Mesodermal cell (in vitro differentiated cells): ENCODE data around the gene ELOVL3.

Experiments
- H3K27ac ChIP-seq: 2 replicates; pipeline ENCODE4 v1.7.0; 2013; ENCODE audit warnings: mild to moderate bottlenecking, low read depth, low read length, moderate library complexity; ENCODE audit not compliant: severe bottlenecking
- H3K36me3 ChIP-seq: 2 replicates; pipeline ENCODE4 v1.7.1; 2013; ENCODE audit warnings: mild to moderate bottlenecking, low read length, moderate library complexity; ENCODE audit not compliant: control insufficient read depth, insufficient read depth
- H3K4me1 ChIP-seq: one replicate; pipeline ENCODE4 v1.7.1; 2013; ENCODE audit warnings: mild to moderate bottlenecking, low read length; ENCODE audit not compliant: insufficient read depth, control insufficient read depth, poor library complexity, severe bottlenecking
- H3K4me3 ChIP-seq: 2 replicates; pipeline ENCODE4 v1.7.0; 2013; ENCODE audit warnings: low read length, control low read depth, mild to moderate bottlenecking; ENCODE audit not compliant: insufficient read depth, poor library complexity, severe bottlenecking; ENCODE audit errors: extremely low read depth
- H3K9me3 ChIP-seq: 2 replicates; pipeline ENCODE4 v1.7.1; 2013; ENCODE audit warnings: mild to moderate bottlenecking, low read length, moderate library complexity; ENCODE audit not compliant: control insufficient read depth
- WGBS, 2 experiments: methylation state at CpG; one replicate each; pipeline ENCODE4 v1.1.5; 2013; ENCODE audit warnings: missing lambda C conversion rate in 2 of 2; ENCODE audit not compliant: insufficient coverage in 2 of 2; 5-methylcytosine and 5-hydroxymethylcytosine counted together

ELOVL3 gene

DNA sequence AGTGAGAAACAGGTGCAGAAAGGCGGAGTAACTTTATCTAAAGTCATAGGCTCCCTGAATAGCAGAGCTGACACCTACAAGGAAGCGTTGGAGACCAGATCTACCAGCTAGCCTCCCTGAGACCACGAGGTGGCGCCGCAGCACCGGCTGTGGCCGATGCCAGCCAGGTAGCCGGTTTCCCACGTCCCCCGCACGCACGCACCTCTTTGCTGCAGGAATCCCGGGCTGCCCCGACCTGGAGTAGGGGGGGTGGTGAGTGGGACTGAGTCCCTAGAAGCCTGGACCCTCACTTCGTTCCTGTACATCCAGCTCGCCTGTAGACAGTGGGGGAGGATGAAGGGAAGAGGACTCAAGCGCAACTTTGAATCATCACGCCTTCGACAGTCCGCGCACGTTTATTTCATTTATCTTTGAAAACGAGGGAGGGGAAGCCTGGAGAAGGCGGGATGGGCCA, 3.7 kb downstream of the ELOVL3 start:
- Histone ChIP-seq H3K9me3 (no peaks in the 10 kb centered on the region), H3K4me1 (peaks cover 12% of the 10 kb centered on the region), H3K36me3 (no peaks in the 10 kb centered on the region), H3K4me3 (peak overlapping the region; percentile 23), H3K27ac (no peak overlapping the region)
- 1 to 3% methylated on average over 17 to 22 of the region's 24 CpGs for WGBS, 2 experiments

DNA sequence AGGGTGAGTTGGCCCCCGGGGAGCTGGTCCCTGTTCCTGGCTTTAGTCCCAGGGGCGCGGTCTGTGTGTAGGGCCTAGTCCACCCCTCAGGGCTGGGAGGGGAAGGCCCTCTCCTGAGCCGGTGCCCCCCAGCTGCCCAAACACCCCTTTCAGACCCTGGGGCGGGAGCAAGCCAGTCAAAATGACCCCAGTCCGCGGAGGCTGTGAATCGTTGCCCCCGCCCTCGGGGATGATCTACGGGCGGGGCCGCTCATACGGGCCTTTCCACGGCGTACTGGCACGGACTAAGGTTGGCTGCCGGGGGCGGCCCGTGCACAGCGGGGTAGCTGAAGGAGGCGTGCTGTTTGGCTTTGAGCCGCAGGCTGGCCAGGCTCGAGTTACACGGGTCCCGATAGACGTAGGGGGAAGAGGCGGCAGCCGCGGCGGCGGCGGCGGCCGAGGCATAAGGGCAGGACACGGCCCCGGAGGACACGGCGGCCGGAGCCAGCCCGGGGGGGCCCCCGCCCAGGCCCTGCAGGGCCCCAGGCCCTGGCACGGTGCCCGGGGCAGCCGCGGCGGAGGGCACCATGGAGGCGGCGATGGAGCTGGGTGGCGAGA, 4.3 kb downstream of the ELOVL3 start:
- peaks cover 9% of the 10 kb centered on the region for H3K4me1 ChIP-seq
- H3K27ac ChIP-seq, result no peak overlapping the region
- no peaks in the 10 kb centered on the region for H3K36me3 ChIP-seq
- H3K4me3 ChIP-seq, result peak overlapping the region; percentile 23
- WGBS, 2 experiments, result 4 to 5% methylated on average over 33 to 48 of the region's 50 CpGs
- H3K9me3 ChIP-seq, result no peaks in the 10 kb centered on the region

DNA sequence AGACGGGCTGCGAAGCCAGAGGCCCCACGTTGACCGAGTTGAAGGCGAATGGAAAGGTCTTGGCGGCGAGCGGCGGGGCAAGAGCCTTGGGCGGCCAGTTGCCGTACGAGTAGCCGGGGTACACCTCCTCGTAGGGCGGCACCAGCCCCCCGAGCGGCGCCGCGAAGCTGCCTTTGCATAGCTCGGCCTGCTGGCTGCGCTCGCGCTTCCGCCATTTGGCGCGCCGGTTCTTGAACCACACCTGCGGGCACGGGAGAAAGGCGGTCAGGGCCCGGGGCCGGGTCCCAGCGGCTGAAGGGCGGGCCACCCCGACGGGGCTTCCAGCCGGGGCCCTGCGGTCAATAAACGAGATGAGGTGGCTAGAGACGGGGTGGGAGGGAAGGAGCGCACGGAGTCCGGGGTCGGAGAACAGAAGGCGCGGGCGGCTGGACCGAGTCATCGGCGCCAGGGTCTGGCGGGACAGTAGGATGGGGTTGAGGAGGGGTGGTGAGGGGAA, 4.8 kb downstream of the ELOVL3 start:
- Histone ChIP-seq H3K27ac (no peak overlapping the region), H3K4me1 (peaks cover 5% of the 10 kb centered on the region), H3K36me3 (no peaks in the 10 kb centered on the region), H3K9me3 (no peaks in the 10 kb centered on the region), H3K4me3 (peak overlapping the region; percentile 23)
- WGBS, 2 experiments, result 1 to 3% methylated on average over 40 to 44 of the region's 52 CpGs

DNA sequence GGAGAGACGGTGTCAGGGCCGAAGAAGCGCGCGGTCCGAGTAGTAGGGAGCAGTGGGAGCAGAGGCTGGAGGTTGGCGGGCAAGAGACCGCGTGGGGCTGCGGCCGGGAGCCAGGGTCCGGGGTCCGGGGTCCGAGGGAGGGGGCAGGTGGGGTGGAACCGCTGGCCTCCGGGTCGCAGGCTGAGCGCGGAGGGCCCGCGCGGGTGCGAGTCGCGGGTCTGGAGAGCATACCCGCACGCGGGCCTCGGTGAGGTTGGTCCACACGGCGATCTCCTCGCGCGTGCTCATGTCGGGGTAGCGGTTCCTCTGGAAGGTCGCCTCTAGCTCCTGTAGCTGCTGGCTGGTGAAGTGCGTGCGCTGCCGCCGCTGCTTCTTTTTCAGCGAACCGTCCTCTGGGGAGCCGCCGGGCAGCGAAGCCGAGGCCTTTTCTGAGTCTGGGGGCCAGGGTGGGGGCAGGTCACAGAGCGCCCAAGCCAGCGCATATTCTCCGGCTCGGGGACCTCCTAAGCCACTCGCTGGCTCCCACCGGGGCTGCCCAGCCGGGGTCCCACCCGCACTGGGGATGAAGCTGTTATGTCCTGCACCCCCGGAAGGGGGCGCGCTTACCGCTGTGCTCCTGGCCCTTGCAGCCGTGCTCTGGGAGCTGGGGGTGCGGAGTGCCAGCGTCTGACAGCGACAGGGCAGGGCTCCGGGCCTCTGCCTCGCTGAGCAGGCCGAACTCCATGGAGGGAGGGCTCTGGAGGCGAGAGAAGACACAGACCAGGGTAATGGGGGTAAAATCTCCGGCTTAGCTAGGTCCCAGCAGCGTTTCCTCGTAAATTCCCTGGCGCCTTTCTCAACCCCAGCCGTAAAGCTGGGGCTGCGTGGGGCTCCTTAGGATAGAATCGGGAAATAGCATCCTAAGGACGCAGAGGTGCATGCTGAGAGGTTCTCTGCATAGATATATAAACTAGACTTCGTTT, 5.5 kb downstream of the ELOVL3 start:
- WGBS, 2 experiments, result 17 to 18% methylated on average over 65 to 74 of the region's 76 CpGs
- Histone ChIP-seq H3K36me3 (no peaks in the 10 kb centered on the region), H3K4me3 (peak overlapping the region; percentile 23), H3K27ac (no peak overlapping the region), H3K4me1 (peaks cover 3% of the 10 kb centered on the region), H3K9me3 (no peaks in the 10 kb centered on the region)

DNA sequence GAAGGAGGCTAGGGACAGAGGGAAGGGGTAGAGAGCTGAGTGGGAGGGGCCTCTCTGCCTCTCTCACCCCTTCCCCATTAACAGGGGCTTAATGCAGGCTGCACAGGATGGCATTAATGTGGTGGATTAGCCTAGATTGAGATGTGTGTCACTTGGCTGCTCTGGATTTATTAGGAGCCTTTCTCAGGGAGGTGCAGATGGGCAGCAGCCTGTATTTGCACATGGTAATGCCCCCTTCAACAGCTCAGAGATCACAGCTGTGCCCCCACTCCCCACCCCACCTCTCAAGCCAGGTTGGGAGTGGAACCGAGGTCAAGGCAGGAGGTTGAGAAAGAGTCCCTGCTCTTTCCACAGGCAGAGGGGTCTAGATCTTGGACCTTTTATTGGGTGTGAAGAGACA, 7.9 kb downstream of the ELOVL3 start:
- Histone ChIP-seq H3K27ac (no peak overlapping the region), H3K4me1 (peaks cover 3% of the 10 kb centered on the region), H3K4me3 (no peak overlapping the region), H3K36me3 (no peaks in the 10 kb centered on the region), H3K9me3 (no peaks in the 10 kb centered on the region)
- whole genome bisulfite sequencing, 2 experiments, result no CpG with 5 or more reads among the region's 1 CpG

DNA sequence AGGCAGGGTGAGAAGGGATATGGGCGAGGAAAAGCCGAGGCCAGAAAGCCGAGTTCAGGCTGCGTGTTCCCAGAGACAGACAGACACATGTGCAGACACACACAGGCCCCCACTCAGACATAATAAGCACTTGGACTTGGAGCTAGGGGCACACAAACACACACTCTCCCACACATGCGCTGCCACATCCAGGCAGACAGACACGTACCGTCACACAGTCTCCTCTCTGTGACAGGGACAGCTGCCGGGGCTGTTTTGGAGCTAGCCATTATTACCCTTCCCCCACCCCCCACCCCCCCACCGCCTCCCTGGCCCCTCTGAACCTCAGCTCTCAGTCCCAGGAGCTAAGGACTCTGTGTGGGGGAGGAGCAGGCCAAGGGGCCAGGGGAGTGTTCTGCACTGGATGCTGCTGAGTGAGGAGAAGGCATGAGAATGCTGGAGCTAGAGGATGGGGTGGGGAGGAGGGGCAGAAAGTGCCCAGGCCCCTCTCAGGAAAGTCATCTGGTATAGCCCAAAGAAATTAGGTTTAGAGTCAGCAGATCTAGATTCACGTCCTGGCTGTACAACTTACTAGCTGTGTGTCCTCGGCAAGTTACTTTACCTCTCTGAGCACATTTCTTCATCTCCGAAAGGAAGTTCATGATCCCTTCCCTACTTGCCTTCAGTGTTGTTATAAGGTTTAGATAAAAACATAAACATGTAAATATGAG, 8.9 kb downstream of the ELOVL3 start:
- Histone ChIP-seq H3K9me3 (no peaks in the 10 kb centered on the region), H3K4me3 (no peak overlapping the region), H3K4me1 (peaks cover 3% of the 10 kb centered on the region), H3K36me3 (no peaks in the 10 kb centered on the region), H3K27ac (no peak overlapping the region)
- WGBS, 2 experiments, result 62 to 82% methylated on average over 2 to 5 of the region's 12 CpGs

DNA sequence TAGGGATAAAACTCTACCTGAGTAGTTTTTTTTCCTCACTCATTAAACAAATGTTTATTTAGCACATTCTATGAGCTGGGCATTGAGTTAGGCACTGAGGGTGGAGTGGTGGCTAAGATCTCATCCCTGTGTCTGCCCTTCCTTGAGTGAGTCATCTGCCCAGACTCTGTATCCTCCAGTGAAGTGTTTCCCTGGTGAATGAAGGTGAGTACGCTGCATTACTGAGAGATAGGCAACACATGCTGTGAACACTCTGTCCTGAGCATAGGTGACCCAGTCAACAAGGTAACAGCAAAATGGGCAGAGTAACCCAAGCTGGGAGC, 9.5 kb downstream of the ELOVL3 start:
- no peaks in the 10 kb centered on the region for H3K9me3 ChIP-seq
- H3K4me3 ChIP-seq, result no peak overlapping the region
- H3K4me1 ChIP-seq, result no peaks in the 10 kb centered on the region
- 77 to 100% methylated on average over 1 of the region's 1 CpG for WGBS, 2 experiments
- H3K27ac ChIP-seq, result no peak overlapping the region
- H3K36me3 ChIP-seq, result no peaks in the 10 kb centered on the region

DNA sequence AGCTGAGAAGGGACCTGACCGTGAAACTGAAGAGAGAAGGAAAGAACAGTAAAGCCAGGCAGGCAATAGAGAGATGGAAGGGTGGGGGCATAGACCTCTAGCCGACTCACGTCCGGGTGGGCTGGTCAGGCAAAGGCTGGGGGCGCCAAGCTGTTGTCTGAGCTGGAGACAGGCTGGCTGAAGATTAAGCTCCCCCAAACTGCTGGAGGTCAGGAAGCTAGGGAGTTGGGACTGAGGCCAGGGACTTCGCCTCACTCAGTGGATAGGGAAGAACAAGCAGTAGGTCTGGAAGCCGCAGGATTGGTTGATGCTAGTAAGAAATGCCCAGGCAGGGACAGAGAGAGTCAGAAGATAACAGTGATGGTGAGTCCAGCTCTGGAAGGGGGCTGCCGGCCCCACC, 9.9 kb downstream of the ELOVL3 start:
- no peaks in the 10 kb centered on the region for H3K9me3 ChIP-seq
- 74 to 78% methylated on average over 8 of the region's 8 CpGs for WGBS, 2 experiments

DNA sequence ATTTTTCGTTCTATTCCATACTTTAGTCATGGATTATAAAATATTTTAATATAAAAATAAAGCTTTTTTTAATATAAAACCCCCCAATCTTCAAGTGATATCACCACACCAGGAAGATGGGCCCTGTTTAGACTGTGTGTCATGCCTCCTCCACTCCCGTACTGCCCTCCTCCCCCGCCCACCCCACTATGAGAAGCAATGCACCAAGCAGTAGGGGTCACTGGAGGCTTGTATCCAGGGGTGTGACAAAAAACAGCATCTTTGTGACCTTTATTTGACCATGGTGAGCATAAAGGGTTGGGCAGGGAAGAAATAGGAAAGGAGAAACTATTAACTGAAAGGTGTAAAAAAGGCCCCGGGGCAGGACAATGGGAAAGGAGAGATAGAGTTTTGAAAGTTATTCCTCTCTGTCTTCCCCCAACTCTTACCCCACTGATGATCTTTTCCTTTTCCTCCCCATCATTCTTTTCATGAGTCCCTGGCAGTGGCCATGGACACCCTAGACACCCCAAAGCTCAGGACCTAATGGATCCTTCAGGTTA, 11.7 kb downstream of the ELOVL3 start:
- Histone ChIP-seq H3K27ac (no peak overlapping the region), H3K4me3 (no peak overlapping the region), H3K4me1 (no peaks in the 10 kb centered on the region), H3K36me3 (no peaks in the 10 kb centered on the region), H3K9me3 (no peaks in the 10 kb centered on the region)
- WGBS, 2 experiments, result no CpG with 5 or more reads among the region's 4 CpGs

More for the DNA sequence above, 9.9 kb downstream of the ELOVL3 start:
- Histone ChIP-seq H3K4me1 (no peaks in the 10 kb centered on the region), H3K4me3 (no peak overlapping the region), H3K27ac (no peak overlapping the region), H3K36me3 (no peaks in the 10 kb centered on the region)

DNA sequence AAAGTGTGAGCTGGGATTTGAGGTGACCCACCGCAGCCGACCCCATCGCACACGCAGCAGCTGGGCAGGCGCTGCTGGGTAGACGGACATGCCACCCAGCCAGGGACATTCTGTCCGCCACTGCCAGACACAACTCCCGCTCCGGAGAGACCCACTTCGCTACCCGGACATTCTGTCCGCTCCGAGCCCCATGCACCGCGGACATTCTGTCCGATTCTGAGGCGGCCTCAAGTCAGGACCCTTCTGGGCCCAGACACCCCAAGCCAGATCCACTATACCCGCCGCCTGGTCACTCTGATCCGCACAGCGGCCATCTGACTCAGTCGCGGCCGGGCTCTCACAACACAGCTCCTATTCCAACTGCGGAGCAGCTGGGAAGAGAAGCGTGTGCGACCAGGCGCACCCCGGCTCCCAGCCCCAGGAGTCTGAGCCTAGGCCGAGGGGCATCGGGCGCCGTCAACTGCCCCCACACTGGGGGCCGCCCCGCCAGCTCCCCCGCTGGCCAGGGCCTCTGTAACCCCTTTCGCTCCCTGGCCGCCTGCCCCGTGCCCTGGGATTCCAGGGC, 14.4 kb downstream of the ELOVL3 start:
- H3K36me3 ChIP-seq, result no peaks in the 10 kb centered on the region
- H3K4me1 ChIP-seq, result peaks cover 5% of the 10 kb centered on the region
- peak overlapping the region; percentile 52 for H3K4me3 ChIP-seq
- WGBS, 2 experiments, result 25 to 27% methylated on average over 32 to 39 of the region's 39 CpGs
- H3K27ac ChIP-seq, result no peak overlapping the region
- no peaks in the 10 kb centered on the region for H3K9me3 ChIP-seq
